Suppressor macrophage treated with lipopolysaccharide for 1 hour (primary cell): Measurements from ENCODE around the gene CPLX1.
"Not testable (repeated sequence)": the region's sequence is repeated elsewhere in the genome, so short reads cannot be mapped to it uniquely, and the experiment has no call there.

Experiments used
- DNase-seq, 3 donors: peaks; one replicate each; pipeline ENCODE4 v3.0.0-alpha.2; 2020 to 2022

Gene CPLX1

DNA sequence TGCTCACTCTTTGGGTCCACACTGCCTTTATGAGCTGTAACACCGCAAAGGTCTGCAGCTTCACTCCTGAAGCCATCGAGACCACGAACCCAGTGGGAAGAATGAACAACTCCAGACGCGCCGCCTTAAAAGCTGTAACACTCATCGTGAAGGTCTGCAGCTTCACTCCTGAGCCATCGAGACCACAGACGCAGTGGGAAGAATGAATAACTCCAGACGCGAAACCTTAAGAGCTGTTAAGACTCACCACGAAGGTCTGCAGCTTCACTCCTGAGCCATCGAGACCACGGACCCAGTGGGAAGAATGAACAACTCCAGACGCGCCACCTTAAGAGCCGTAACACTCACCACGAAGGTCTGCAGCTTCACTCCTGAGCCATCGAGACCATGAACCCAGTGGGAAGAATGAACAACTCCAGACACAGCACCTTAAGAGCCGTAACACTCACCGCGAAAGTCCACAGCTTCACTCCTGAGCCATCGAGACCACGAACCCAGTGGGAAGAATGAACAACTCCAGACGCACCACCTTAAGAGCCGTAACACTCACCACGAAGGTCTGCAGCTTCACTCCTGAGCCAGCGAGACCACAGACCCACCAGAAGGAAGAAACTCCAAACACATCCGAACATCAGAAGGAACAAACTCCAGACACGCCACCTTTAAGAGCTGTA, 51.4 kb downstream of the CPLX1 start:
- not testable (repeated sequence) for DNase-seq

- DNase-seq = no peak
Observed at GRCh38 chr4:773214-773613, 52.7 kb downstream of the CPLX1 start.

- DNase-seq = no peak
Observed at GRCh38 chr4:772776-773175, 53.2 kb downstream of the CPLX1 start.

DNA sequence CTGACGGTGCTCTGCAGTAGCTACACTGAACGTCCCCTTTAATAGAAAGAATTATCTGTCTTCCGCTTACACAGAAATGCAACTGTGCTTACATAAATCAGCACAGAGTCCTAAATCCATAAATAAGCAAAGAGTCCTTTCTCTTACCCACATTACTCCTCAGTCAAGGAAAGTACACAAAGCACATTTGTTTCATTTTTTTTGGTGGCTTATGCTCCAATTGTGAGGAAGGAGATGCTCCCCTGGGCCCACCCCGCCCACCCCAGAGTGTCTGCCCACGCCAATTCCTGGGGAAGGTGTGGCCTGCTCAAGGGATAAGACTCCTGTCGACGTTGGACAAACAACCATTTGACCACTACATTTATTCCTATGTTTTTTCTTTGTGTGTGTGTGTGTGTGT, 53.8 kb downstream of the CPLX1 start:
- DNase-seq = no peak

DNA sequence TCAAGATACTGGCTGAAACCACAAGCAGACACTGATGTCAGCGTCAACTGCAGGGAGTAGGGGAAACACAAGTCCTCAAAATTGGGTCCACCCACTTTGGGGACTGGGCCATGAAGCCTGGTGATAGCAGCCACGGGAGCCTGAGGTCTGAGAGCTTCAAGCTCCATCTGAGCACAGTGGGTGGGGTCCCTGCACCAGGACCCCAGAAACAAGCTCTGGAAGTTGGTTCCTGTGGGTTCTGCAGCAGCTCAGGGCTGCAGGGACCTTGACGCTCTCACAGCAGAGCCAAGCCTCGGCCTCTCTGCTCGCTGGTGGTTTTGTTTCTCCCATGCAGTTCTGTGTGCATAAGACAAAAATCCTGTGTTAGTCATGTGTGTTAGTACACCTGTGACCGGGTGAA, 54.5 kb downstream of the CPLX1 start:
- no peak for DNase-seq

DNA sequence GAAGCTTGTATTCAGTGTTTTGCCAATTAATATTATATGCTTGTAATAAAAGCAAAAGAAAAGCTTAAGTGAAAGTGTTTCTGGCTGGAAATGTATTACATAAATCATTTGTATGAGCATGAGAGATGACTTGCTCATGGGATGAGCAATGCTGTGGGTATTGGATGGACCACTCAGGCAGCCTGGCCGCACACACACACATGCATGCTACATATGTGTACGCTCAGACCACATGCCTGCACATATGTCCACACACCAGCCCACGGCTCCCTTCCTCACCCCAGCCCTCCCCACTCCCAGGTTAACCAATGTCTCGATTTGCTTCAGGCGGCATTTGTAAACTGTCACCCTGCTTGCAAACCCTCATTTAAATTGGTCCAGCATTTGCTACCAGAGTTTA, 55.9 kb downstream of the CPLX1 start:
- no peak for DNase-seq

DNA sequence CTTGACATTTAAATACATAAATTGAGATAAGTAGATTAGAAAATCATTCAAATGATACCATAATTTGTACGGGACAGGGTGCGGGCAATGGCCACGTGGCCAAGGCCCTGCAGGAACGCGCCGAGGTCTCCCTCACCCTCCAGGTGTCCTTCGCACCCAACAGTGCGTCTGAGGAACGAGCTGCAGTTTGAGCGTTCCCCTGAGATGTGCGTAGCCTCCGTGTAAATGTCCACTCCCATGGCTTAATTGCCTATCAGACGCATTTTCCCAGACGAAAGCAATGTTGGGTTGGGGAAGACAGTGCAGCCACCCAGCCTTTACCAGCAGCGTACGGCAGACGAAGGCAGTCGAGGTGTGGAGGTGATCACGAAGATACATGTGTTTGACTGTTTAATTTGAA, 56.4 kb downstream of the CPLX1 start:
- no peak for DNase-seq

DNA sequence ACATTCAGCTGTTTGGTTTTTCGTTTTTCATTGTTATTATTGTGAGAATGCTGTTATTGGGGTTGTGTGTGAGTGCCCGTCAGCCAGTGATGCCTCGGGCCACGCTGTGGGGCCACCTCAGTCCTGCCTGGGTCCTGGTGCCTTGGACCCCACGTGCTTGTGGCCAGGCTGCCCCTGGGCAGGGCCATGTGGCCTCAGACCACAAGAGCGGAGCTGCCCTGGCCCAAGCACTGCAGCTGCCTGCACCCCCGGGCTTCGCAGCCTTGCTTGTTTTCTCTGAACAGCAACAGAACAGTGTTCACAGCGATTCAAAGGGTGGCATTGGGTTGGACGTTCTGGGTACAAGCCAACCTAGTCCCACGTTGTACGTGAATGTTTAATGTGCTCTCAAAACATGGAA, 56.9 kb downstream of the CPLX1 start:
- no peak for DNase-seq

GRCh38 chr4:768076-768475, 57.9 kb downstream of the CPLX1 start:
- no peak for DNase-seq

- no peak for DNase-seq
Observed at GRCh38 chr4:766559-767283, 59.2 kb downstream of the CPLX1 start.

DNA sequence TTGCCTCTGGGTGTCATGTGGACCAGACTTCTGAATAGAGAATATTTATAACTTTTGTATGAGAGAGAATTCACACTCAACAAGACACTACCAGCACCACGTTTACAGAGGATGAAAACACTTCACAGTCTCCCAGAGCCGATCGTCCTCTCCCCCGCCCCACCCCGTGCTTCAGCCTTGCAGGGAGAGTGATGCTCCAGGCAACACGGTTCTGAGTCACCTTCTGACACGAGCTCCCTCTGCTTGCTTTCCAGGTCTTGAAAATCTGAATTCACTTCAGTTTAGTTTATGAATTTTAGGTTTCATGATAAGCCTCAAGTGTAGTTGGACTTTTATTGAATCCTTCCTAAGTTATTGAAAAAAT, 59.8 kb downstream of the CPLX1 start:
- DNase-seq = no peak

DNA sequence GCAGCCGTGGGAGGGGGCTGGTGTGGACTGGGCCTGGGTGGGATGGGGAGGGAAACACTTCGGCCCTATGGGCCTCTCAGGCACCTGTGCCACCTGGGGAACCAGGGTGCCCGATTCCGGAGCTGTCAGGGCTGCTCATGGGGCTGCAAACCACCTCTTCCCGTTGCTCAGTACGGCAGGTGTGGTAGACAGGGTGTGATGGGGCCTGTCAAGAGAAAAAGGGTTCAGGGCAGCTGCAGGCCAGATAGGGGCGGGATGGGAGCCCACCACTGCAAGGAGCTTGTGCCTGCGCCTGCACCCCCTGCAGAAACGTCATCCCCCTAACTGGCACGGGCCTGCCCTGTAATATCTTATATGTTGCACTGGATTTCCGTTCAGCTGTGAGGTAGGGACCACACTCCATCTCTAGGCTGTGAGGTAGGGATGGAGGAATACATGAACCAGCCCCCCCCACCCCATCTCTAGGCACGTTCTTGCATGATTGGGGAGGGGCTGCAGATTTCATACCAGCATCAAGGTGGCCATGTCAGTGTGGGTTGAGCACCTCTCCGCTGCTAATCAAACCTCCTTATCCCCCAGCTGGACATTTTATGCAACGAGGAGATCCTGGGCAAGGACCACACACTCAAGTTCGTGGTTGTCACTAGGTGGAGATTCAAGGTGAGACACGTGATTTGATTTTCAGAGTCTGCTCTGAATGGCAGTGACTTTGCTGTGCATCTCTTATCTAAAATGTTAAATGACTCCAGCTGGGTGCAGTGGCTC, 61.3 kb downstream of the CPLX1 start:
- no peak for DNase-seq

GRCh38 chr4:763922-764321, 62.0 kb downstream of the CPLX1 start:
- DNase-seq = no peak

GRCh38 chr4:763191-763810, 62.6 kb downstream of the CPLX1 start:
- no peak for DNase-seq

DNA sequence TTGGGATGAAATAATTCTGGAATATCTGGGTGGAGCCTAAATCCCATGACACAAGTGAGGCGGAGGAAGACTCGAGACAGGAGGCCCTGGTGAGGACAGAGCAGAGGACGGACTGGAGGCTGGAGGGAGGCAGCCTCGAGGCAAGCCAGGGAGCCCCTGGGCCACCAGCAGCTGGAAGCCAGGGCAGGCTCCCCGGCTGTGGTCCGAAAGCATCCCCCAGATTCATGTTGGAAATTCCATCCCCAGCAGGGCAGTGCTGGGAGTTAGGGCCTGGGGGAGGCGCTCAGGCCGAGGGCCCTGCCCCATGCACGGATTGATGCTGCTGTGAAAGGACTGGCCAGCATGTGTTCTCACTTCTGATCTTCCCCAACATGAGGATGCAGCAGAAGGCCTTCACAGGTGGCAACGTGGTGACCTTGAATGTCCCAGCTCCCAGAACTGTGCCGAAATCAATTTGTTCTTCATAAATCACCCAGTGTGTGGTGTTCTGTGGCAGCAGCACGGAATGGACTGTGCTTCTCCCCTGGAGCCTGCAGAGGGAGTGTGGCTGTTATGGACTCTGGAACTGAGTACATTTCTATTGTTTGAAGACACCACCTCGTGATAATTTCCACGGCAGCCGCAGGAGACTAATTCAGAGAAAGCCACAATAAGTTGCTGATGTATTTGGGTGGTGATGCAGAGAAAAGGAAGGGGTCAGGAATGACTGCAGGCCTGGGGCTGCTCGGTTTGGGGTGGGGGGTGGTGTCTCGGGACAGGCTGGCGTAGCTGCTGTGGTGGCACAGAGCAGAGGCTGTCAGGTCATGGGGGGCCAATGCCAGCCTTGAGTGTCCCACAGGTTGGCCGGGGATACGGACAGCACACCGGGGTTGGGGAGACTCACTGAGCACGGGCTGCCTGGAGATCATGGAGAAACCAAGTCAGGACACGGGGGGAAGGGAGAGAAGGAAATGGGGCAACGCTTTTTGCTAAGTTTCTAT, 63.4 kb downstream of the CPLX1 start:
- no peak for DNase-seq

GRCh38 chr4:761739-762138, 64.2 kb downstream of the CPLX1 start:
- DNase-seq = no peak

- DNase-seq = no peak
Observed at GRCh38 chr4:761086-761485, 64.8 kb downstream of the CPLX1 start.

GRCh38 chr4:760616-761015, 65.3 kb downstream of the CPLX1 start:
- DNase-seq = no peak

GRCh38 chr4:759810-760209, 66.1 kb downstream of the CPLX1 start:
- DNase-seq = not testable (repeated sequence)

DNA sequence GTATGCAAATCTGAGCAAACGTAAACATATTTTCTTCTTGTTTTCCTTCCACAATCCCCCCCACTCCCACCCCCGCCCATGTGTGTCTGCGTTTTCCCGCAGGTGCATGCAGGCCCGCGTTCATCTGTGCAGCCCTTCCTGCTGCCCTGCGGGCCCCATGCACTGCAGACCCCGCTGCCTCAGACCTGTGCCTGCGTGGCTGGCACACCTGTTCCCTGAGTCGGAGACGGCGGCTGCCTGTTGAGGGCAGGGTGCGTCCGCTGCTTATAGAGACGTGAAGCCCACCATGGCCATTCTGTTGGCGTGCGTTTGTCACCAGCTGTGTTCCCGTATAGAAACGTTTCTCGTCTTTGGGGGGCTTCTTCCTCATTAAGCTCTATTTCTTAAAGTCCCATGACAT, 68.8 kb downstream of the CPLX1 start:
- no peak for DNase-seq

- DNase-seq = no peak
Observed at GRCh38 chr4:754221-755120, 71.5 kb downstream of the CPLX1 start.
